NOMO-1 (cell line): ENCODE data around the gene BTBD16.

Experiments
- DNase-seq, 2 experiments: peaks; one replicate each; lab custom pipeline; 2025; ENCODE audit not compliant: unreplicated experiment in 2 of 2; lab: John Stamatoyannopoulos, UW

BTBD16 gene

GRCh38 chr10:122246830-122247520 lies 24.1 kb upstream of the BTBD16 start:
- DNase-seq = no peak

GRCh38 chr10:122248356-122249302 lies 22.5 kb upstream of the BTBD16 start:
- DNase-seq = no peak

GRCh38 chr10:122249303-122249850 lies 21.7 kb upstream of the BTBD16 start:
- no peak for DNase-seq

GRCh38 chr10:122249991-122250750 lies 20.9 kb upstream of the BTBD16 start:
- DNase-seq = no peak

- no peak for DNase-seq
These were observed 19.4 kb upstream of the BTBD16 start for GRCh38 chr10:122251459-122252255.

- DNase-seq = no peak
These were observed 18.3 kb upstream of the BTBD16 start for GRCh38 chr10:122252805-122253204.

GRCh38 chr10:122253605-122254004 lies 17.5 kb upstream of the BTBD16 start:
- no peak for DNase-seq

GRCh38 chr10:122254831-122255230 lies 16.3 kb upstream of the BTBD16 start:
- DNase-seq = no peak

GRCh38 chr10:122255509-122256301 lies 15.4 kb upstream of the BTBD16 start:
- DNase-seq = no peak

- no peak for DNase-seq
These were observed 14.1 kb upstream of the BTBD16 start for GRCh38 chr10:122257041-122257440.

GRCh38 chr10:122258136-122259074 lies 12.7 kb upstream of the BTBD16 start:
- no peak for DNase-seq

- DNase-seq = no peak
These were observed 12.0 kb upstream of the BTBD16 start for GRCh38 chr10:122259075-122259466.

- no peak for DNase-seq
These were observed 9.5 kb upstream of the BTBD16 start for GRCh38 chr10:122261584-122261983.

GRCh38 chr10:122263971-122264370 lies 7.1 kb upstream of the BTBD16 start:
- DNase-seq = no peak

- DNase-seq = no peak
These were observed 6.7 kb upstream of the BTBD16 start for GRCh38 chr10:122264436-122264835.

GRCh38 chr10:122264931-122265330 lies 6.2 kb upstream of the BTBD16 start:
- no peak for DNase-seq

- no peak for DNase-seq
These were observed 5.2 kb upstream of the BTBD16 start for GRCh38 chr10:122265896-122266295.
